HG03354 (cell line): ENCODE measurements around the gene YEATS4.

Experiments used
- ATAC-seq: cut with Tn5 transposase; IDR thresholded peaks from one replicate; pipeline ENCODE4 v1.9.1; 2021; ENCODE audit warnings: mild to moderate bottlenecking; ENCODE audit not compliant: unreplicated experiment, poor library complexity, severe bottlenecking

Gene YEATS4

GRCh38 chr12:69385038-69385437 lies 25.5 kb downstream of the YEATS4 start:
- ATAC-seq: no peak

DNA sequence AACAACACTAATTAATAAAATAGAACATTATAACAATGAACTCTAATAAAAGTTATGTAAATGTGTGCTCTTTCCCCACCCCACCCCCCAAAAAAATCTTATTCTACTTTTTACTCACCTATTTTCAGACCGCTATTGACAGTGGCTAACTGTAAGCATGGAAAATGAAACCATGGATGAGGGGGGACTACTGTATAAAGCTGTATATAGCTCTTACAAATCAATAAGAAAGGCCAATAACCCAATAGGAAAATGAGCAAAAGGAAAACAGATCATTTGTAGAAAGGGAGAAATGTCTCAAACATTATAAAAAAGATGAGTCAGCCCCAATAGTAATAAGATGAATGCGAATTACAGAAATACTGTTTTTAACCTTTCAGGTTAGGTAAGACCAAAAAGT lies 27.4 kb downstream of the YEATS4 start:
- ATAC-seq: no peak

- peak; percentile 64 for ATAC-seq
Measured at GRCh38 chr12:69388371-69388770, 28.8 kb downstream of the YEATS4 start.

- ATAC-seq: no peak
Measured at GRCh38 chr12:69389831-69390230, 30.3 kb downstream of the YEATS4 start.

- ATAC-seq: peak; percentile 74
Measured at GRCh38 chr12:69392179-69392928, 32.8 kb downstream of the YEATS4 start.

DNA sequence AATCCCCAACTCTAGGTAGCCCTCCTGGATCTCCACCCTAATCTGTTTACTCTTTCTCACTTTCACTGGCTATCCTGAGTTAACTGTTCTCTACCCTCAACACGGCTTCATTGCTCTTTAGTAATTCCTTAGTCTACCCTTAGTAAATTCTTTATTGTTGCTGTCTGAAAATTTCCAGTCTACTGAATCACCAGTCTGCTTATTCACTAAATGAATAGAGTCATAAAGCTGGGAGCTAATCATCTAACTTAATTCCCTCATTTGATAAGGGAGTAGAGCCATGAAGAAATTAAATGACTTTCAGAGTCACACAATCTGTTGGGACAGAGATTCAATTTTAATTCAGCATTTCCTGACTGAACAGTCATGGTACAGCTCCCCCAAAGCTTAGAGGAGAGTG lies 36.5 kb downstream of the YEATS4 start:
- no peak for ATAC-seq

DNA sequence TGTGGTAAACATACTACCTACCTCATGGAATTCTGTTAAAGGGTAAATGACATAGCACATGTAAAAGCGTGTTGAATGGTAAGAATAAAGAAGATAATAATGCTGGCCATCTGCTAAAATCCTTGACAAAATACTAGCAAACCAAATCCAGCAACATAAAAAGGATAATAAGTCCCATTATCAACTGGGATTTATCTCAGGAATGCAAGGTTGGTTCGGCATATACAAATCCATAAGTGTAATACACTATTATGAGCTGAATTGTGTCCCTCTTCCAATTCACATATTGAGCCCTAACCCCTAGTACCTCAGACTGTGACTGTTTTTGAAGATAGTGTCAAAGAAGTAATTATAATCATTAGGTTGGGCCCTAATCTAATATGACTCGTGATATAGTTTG lies 37.4 kb downstream of the YEATS4 start:
- ATAC-seq: no peak

- no peak for ATAC-seq
Measured at GRCh38 chr12:69397978-69398377, 38.4 kb downstream of the YEATS4 start.

- ATAC-seq: no peak
Measured at GRCh38 chr12:69401940-69402339, 42.4 kb downstream of the YEATS4 start.

DNA sequence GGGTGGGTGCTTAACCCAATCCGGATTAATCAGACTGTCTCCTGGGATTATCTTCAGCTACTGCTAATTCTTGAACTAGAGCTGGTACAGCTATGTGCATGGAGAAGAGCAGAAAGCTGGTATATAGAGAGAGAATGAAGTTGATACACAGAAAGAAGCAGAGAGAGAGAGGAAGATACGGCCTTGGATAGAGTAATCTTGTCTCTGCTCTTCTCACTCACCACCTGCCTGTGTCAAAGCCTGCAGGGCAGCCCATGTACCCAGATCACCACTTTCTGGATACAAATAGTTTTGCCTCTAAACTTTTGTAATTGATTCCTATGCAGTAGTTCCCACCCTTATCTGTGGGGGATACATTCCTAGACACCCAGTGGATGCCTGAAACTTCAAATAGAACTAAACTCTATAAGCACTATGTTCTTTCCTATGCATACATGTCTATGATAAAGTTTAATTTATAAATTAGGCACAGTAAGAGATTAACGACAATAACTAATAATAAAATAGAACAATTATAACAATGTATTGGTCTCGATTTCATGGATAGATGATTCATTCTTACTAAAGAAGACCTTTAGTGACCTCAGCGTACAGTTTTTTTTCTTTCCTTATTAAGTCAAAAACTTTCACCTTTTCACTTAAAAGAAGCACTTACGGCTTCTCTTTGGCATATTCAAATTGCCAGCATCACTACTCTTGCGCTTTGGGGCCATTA lies 45.5 kb downstream of the YEATS4 start:
- ATAC-seq: no peak

GRCh38 chr12:69405566-69405865 lies 46.0 kb downstream of the YEATS4 start:
- ATAC-seq: no peak

GRCh38 chr12:69406217-69406616 lies 46.7 kb downstream of the YEATS4 start:
- ATAC-seq: no peak

- no peak for ATAC-seq
Measured at GRCh38 chr12:69410571-69410970, 51.0 kb downstream of the YEATS4 start.

DNA sequence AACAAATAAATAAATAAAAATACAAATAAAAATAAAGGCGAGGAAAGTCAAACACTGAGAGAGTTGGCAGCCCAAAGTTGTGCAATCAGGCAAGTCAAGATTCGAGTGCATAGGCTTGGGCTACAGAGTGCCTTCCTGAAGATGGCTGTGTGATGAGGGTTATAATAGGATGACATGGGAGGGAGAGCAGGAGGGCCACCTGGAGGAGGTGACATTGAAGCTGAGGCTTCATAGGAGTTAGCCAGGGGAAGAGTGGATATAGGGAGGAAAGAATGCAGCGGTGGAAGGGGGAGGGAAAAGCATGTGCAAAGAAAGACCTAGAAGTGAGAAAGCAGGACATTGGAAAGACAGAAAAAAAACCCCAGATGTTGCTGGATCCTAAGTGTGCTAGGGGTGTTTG lies 53.1 kb downstream of the YEATS4 start:
- no peak for ATAC-seq

DNA sequence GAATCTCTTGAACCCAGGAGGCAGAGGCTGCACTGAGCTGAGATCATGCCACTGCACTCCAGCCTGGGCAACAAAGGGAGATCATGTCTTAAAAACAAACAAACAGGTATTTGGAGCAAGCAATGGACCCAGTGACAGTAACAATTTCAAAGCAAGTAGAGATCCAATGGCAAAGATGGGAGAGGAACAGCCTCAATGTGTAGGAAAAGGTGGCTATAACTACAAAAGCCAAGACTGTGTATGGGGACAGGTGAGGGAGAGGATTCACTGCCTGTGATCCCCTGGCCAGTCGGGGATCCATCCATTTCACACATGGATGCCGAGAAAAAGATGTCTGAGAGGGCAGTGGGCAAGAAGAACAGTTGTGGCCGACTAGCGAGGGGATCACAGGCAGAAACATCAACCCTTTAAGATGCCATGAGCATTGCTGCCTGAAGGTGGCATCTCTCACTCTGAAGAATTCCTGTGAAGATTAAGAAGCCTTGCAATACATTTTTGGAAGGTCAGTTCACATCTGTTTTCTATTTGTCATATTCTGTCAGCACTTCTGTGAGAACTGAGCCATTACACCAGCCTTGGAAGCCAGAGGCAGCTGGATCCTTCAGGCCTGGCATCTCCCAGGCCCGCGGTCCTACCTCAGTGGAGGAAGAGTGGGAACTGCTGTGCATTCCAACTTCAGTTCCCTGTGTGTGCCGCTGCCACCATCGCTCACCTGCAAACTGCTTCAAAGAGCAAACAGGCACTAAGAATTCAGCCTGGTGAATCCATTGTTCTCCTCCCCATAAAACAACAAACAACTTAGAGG lies 56.1 kb downstream of the YEATS4 start:
- ATAC-seq: peak; percentile 54

DNA sequence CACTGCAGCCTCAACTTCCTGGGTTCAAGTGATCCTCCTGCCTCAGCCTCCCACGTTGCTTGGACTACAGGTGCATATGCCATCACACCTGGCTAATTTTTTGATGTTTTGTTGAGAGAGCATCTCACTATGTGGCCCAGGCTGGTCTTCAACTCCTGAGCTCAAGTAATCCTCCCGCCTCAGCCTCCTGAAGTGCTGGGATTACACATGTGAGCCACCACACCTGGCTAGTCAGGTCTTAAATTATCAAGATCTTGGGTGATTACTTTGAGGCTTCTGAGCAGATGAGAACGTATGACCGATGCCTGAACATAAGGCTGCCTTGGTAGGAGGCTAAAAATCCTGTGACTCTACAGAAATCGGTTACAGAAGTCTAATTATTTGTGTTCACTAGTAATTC lies 57.7 kb downstream of the YEATS4 start:
- ATAC-seq: no peak

GRCh38 chr12:69417741-69418167 lies 58.2 kb downstream of the YEATS4 start:
- no peak for ATAC-seq

- no peak for ATAC-seq
Measured at GRCh38 chr12:69419701-69420100, 60.2 kb downstream of the YEATS4 start.

GRCh38 chr12:69421548-69421947 lies 62.0 kb downstream of the YEATS4 start:
- ATAC-seq: no peak

DNA sequence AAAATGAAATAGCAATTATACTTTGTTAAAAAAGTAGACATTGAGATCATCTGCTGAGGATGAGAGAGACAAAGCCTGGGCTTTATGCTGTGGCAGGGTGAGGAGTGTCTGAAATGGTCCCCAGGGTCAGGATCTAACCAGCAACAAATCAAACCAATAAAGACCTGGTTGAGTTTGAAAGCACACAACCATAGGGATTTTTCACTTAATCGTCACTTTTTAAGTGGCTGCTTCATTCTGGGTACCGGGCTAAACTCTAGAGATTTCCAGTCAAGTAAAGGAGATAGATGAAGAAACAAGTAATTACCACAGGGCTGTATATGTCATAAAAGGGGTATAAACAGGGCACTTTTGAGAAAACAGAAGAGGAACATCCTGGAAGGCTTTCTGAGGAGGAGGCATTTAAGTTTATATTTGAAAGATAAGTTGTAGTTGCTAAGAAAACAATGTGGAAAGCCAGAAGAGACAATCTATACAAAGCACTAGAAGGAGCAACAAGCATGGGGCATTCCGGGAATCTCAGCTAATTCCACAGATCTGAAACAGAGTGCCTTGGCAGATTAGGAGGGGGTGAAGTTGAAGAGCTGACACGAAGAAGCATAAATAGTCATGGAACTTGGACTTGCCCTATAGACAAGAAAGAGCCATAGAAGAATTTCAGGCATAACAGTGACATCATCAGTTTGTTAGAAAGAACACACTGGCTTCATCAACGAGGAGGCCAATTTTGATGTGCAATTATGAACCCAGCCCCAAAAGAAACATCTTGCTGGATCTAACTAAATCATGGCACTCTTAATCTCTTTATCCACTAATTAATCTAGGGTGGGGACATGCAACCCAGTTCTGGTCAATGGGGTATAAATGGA lies 63.7 kb downstream of the YEATS4 start:
- no peak for ATAC-seq
